Keratinocyte (primary cell): Measurements from ENCODE around the gene ADH6. TPM values are rescaled to one million over a fixed set of nuclear protein-coding genes. Genes with fewer than 3 reads are reported as not detected.

ENCODE experiments used
- DNase-seq: peaks from one replicate; pipeline ENCODE4 v3.0.0-alpha.2; 2011; ENCODE audit warnings: low read depth, missing footprints, low spot score
- FAIRE-seq: peaks from 2 replicates; lab custom pipeline; 2011; peaks lifted over from hg19 to GRCh38; lab: Jason Lieb, UNC
- H2AFZ ChIP-seq: 2 replicates; pipeline ENCODE4 v1.6.0; 2012; ENCODE audit warnings: low read length, control low read depth, inconsistent platforms; ENCODE audit not compliant: control insufficient read depth
- H3K27ac ChIP-seq: 2 replicates; pipeline ENCODE4 v1.5.1; 2011; ENCODE audit warnings: low read length; ENCODE audit not compliant: control insufficient read depth, insufficient read depth
- H3K27me3 ChIP-seq: 3 replicates; pipeline ENCODE4 v1.6.0; 2011; ENCODE audit warnings: low read length; ENCODE audit not compliant: control insufficient read depth, insufficient read depth; ENCODE audit errors: extremely low read depth
- H3K36me3 ChIP-seq, 2 experiments: 2 replicates in 1 of 2; 3 replicates in 1 of 2; pipeline ENCODE4 v1.5.1; 2011; ENCODE audit warnings: low read length in 2 of 2, mild to moderate bottlenecking in 1 of 2; ENCODE audit not compliant: control insufficient read depth in 2 of 2, insufficient read depth in 2 of 2; ENCODE audit errors: extremely low read depth in 1 of 2
- H3K4me1 ChIP-seq: 3 replicates; pipeline ENCODE4 v1.5.1; 2011; ENCODE audit warnings: low read length; ENCODE audit not compliant: control insufficient read depth, insufficient read depth; ENCODE audit errors: extremely low read depth
- H3K4me2 ChIP-seq: 3 replicates; pipeline ENCODE4 v1.6.0; 2011; ENCODE audit warnings: low read depth, low read length; ENCODE audit not compliant: control insufficient read depth, insufficient read depth; ENCODE audit errors: extremely low read depth
- H3K4me3 ChIP-seq, 3 experiments: fragments of 200-600 bp in 1 of 3; sonication (generic) in 1 of 3; 2 replicates in 2 of 3; 3 replicates in 1 of 3; pipeline ENCODE4 v1.5.1; 2011 to 2016; ENCODE audit warnings: low read length in 3 of 3, mild to moderate bottlenecking in 3 of 3, control low read depth in 2 of 3, inconsistent platforms in 1 of 3, low read depth in 1 of 3, mixed read lengths in 1 of 3, mixed run types in 1 of 3, moderate library complexity in 1 of 3; ENCODE audit not compliant: control insufficient read depth in 2 of 3, insufficient read depth in 2 of 3; ENCODE audit errors: extremely low read depth in 1 of 3
- H3K79me2 ChIP-seq: 2 replicates; pipeline ENCODE4 v1.6.0; 2012; ENCODE audit warnings: low read length; ENCODE audit not compliant: control insufficient read depth, insufficient read depth
- H3K9ac ChIP-seq: 3 replicates; pipeline ENCODE4 v1.6.0; 2011; ENCODE audit warnings: low read length; ENCODE audit not compliant: control insufficient read depth, insufficient read depth; ENCODE audit errors: extremely low read depth
- H3K9me1 ChIP-seq: 3 replicates; pipeline ENCODE4 v1.6.0; 2011; ENCODE audit warnings: low read length; ENCODE audit not compliant: control insufficient read depth, insufficient read depth; ENCODE audit errors: extremely low read depth
- H3K9me3 ChIP-seq: 2 replicates; pipeline ENCODE4 v1.5.1; 2012; ENCODE audit warnings: low read depth, low read length; ENCODE audit not compliant: control insufficient read depth
- H4K20me1 ChIP-seq: 3 replicates; pipeline ENCODE4 v1.6.0; 2011; ENCODE audit warnings: low read length; ENCODE audit not compliant: control insufficient read depth, insufficient read depth; ENCODE audit errors: extremely low read depth
- CTCF ChIP-seq, 3 experiments: IDR thresholded peaks in 1 of 3; conservative IDR thresholded peaks in 1 of 3; optimal IDR thresholded peaks in 1 of 3; 2 replicates in 2 of 3; 3 replicates in 1 of 3; pipeline versions ENCODE3 to v1.5.1; 2011; ENCODE audit warnings: low read length in 3 of 3, mild to moderate bottlenecking in 3 of 3, moderate library complexity in 2 of 3, control low read depth in 1 of 3, inconsistent platforms in 1 of 3; ENCODE audit not compliant: insufficient read depth in 2 of 3; ENCODE audit errors: extremely low read depth in 1 of 3
- EZH2 ChIP-seq: IDR thresholded peaks from one replicate; pipeline ENCODE4 v1.6.1; 2012; ENCODE audit warnings: inconsistent platforms, mild to moderate bottlenecking, low read length, moderate library complexity
- dilution Hi-C: fragments of 300-500 bp; cut with MboI; formaldehyde crosslinking; loops from one replicate; pipeline ENCODE4 v1.7.0; 2020; ENCODE audit warnings: low sequenced_read_pairs; ENCODE audit not compliant: extremely low pct_ligation_motif_present
- polyA plus RNA-seq, 5 experiments: library from polyadenylated mRNA; depleted of rRNA in 3 of 5; stranded (reverse) in 3 of 5; stranded (forward) in 1 of 5; unstranded in 1 of 5; fragments of >200 nt; gene quantifications; 1 replicate in 1 of 5; 2 replicates in 3 of 5; 3 replicates in 1 of 5; pipeline versions ENCODE4 v1.2.1 to v1.2.3, GENCODE V29; 2011 to 2012; ENCODE audit warnings: missing spikeins in 2 of 5, low read depth in 1 of 5, low replicate concordance in 1 of 5

The ADH6 gene
- polyA plus RNA-seq, 1 donor (not counting 4 experiments of a cell fraction or from before 2014, with no cell fraction given), result not detected

GRCh38 chr4:99252746-99253145 lies 33.7 kb upstream of the ADH6 start:
- peaks cover 15% of the 10 kb centered on the region for H3K4me1 ChIP-seq
- H3K27me3 ChIP-seq, result no peaks in the 10 kb centered on the region
- H3K9me3 ChIP-seq, result no peaks in the 10 kb centered on the region
- no peaks in the 10 kb centered on the region for H3K79me2 ChIP-seq
- no peaks in the 10 kb centered on the region for H3K36me3 ChIP-seq
- H3K9me1 ChIP-seq, result no peaks in the 10 kb centered on the region
- peak overlapping the region; percentile 55 for H2AFZ ChIP-seq
- no peak overlapping the region for H3K4me3 ChIP-seq
- TF ChIP-seq EZH2, result no peak
- TF ChIP-seq CTCF (optimal IDR thresholded peaks at IDR 0.05 in 1 of 3, IDR thresholded peaks at IDR 0.05 in 1 of 3, conservative IDR thresholded peaks at IDR 0.05 in 1 of 3; ENCODE audit: extremely low read depth in 1 of 3, insufficient read depth in 2 of 3, low read length in 3 of 3), result no peak
- dilution Hi-C loops, result no loop called here
- no peaks in the 10 kb centered on the region for H4K20me1 ChIP-seq
- FAIRE-seq (peak; percentile 95), DNase-seq (peak; percentile 30)
- no peak overlapping the region for H3K9ac ChIP-seq
- H3K4me2 ChIP-seq, result peak overlapping the region; percentile 7
- no peak overlapping the region for H3K27ac ChIP-seq

- no peaks in the 10 kb centered on the region for H3K79me2 ChIP-seq
- no peak overlapping the region for H3K4me3 ChIP-seq
- DNase-seq (no peak), FAIRE-seq (no peak)
- no peaks in the 10 kb centered on the region for H3K9me1 ChIP-seq
- H3K36me3 ChIP-seq, result no peaks in the 10 kb centered on the region
- dilution Hi-C loops, result no loop called here
- no peak overlapping the region for H2AFZ ChIP-seq
- no peak overlapping the region for H3K27ac ChIP-seq
- no peak overlapping the region for H3K4me2 ChIP-seq
- peaks cover 15% of the 10 kb centered on the region for H3K4me1 ChIP-seq
- no peaks in the 10 kb centered on the region for H4K20me1 ChIP-seq
- H3K27me3 ChIP-seq, result no peaks in the 10 kb centered on the region
- no peak for TF ChIP-seq EZH2
- H3K9me3 ChIP-seq, result no peaks in the 10 kb centered on the region
- H3K9ac ChIP-seq, result no peak overlapping the region
These were observed 29.7 kb upstream of the ADH6 start for GRCh38 chr4:99248714-99249113.

- Histone ChIP-seq H3K9ac (no peak overlapping the region), H3K4me1 (no peaks in the 10 kb centered on the region), H3K79me2 (no peaks in the 10 kb centered on the region), H3K27me3 (no peaks in the 10 kb centered on the region), H3K9me1 (no peaks in the 10 kb centered on the region), H4K20me1 (no peaks in the 10 kb centered on the region), H3K27ac (no peak overlapping the region), H2AFZ (no peak overlapping the region), H3K4me3 (no peak overlapping the region), H3K4me2 (no peak overlapping the region), H3K9me3 (no peaks in the 10 kb centered on the region), H3K36me3 (no peaks in the 10 kb centered on the region)
- TF ChIP-seq CTCF (optimal IDR thresholded peaks at IDR 0.05 in 1 of 3, IDR thresholded peaks at IDR 0.05 in 1 of 3, conservative IDR thresholded peaks at IDR 0.05 in 1 of 3; ENCODE audit: extremely low read depth in 1 of 3, insufficient read depth in 2 of 3, low read length in 3 of 3) (no peak), EZH2 (no peak)
- no peak for FAIRE-seq
- no peak for DNase-seq
- dilution Hi-C loops, result no loop called here
These were observed 16.9 kb upstream of the ADH6 start for GRCh38 chr4:99235955-99236354.
